HTERT RPE-1 (cell line): ENCODE data around the gene TIMM22.

Source experiments
- in situ Hi-C: fragments of 300-500 bp; cut with MboI; formaldehyde crosslinking; loops from 4 replicates; pipeline ENCODE4 v1.14.3; 2020; ENCODE audit warnings: low sequenced_read_pairs

Gene TIMM22

DNA sequence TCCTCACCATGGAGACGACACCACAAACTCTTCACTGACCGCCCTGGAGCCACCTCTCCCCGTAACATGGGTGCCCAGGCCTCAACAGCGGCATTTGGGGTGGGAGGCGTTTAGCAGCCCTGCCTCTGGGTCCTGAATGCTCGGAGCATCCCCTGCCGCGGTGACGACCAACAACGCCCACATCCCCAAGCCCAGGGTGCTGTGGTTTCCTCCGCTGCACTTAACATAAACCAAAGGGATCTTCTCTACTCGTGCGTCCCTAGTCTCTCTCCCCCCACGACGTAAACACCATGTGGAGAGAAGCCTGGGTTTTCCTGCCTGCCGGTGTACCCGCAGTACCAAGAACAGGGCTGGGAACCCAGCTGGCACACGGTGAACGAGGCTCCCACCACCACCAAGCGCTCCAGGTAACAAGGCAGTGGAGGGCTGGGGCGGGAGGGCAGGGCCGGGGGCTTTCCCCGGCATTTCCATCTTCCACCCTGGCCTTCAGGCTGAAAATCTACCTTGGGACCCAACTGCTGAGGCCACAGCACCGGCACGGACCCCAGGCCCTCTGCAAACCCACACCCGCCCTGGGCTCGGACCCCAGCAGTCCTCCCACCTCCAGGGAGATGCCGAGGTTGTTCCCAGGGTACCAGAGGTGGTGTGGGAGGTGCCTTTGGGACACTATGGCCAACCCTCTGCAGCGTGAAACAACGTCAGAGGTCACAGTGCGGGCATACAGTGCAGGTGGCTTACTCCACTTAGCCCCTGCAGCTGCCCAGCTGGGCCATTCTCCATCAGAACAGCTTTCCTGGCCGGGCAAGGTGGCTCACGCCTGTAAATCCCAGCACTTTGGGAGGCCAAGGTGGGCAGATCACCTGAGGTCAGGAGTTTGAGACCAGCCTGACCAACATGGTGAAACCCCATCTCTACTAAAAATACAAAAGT lies 54.3 kb downstream of the TIMM22 start:
- in situ Hi-C loops = no loop called here
